Fibroblast of skin of left quadriceps (primary cell): ENCODE data around the gene SBK2.

Experiments
- DNase-seq, 2 experiments: peaks; one replicate each; pipeline ENCODE4 v3.0.0-alpha.2; 2013; ENCODE audit warnings: low read depth in 2 of 2

Gene SBK2

GRCh38 chr19:55554302-55554701, 17.4 kb upstream of the SBK2 start:
- DNase-seq = no peak

GRCh38 chr19:55553217-55554182, 16.6 kb upstream of the SBK2 start:
- DNase-seq = no peak

GRCh38 chr19:55552620-55553019, 15.7 kb upstream of the SBK2 start:
- DNase-seq = peak; percentile 70 to 72

GRCh38 chr19:55552206-55552605, 15.3 kb upstream of the SBK2 start:
- DNase-seq = no peak

- no peak for DNase-seq
Measured at GRCh38 chr19:55550321-55550650, 13.4 kb upstream of the SBK2 start.

- DNase-seq = peak; percentile 77
Measured at GRCh38 chr19:55549500-55550320, 12.8 kb upstream of the SBK2 start.

- no peak for DNase-seq
Measured at GRCh38 chr19:55546822-55547614, 10.1 kb upstream of the SBK2 start.

- DNase-seq = no peak
Measured at GRCh38 chr19:55546011-55546410, 9.1 kb upstream of the SBK2 start.

GRCh38 chr19:55545443-55545842, 8.5 kb upstream of the SBK2 start, which contains the start of gene SBK3:
SBK3 (minus strand) TSS chr19:55545543; CDS start chr19:55545543, 0 bp downstream.
- no peak for DNase-seq

- DNase-seq = no peak
Measured at GRCh38 chr19:55544776-55545439, 8.0 kb upstream of the SBK2 start.

GRCh38 chr19:55544014-55544413, 7.1 kb upstream of the SBK2 start:
- no peak for DNase-seq

GRCh38 chr19:55543567-55543966, 6.6 kb upstream of the SBK2 start:
- DNase-seq = no peak

- DNase-seq = no peak
Measured at GRCh38 chr19:55542292-55542855, 5.4 kb upstream of the SBK2 start.

GRCh38 chr19:55541091-55541490, 4.2 kb upstream of the SBK2 start:
- DNase-seq = no peak

- DNase-seq = no peak
Measured at GRCh38 chr19:55540619-55541018, 3.7 kb upstream of the SBK2 start.

- no peak for DNase-seq
Measured at GRCh38 chr19:55539090-55539984, 2.4 kb upstream of the SBK2 start.

GRCh38 chr19:55538132-55538531, 1.2 kb upstream of the SBK2 start:
- DNase-seq = no peak

GRCh38 chr19:55537741-55538111, 793 bp upstream of the SBK2 start:
- DNase-seq = no peak

GRCh38 chr19:55536366-55536765, 567 bp downstream of the SBK2 start:
- no peak for DNase-seq

GRCh38 chr19:55535965-55536350, 975 bp downstream of the SBK2 start:
- no peak for DNase-seq
